Lower leg skin (tissue), 3 donors: ENCODE data around the gene CDAN1.

Experiments used
- CTCF ChIP-seq, 3 donors: fragments of 450-650 bp; IDR thresholded peaks; one replicate each; pipeline ENCODE4 v1.5.1; 2016; ENCODE audit warnings: antibody characterized with exemption in 3 of 3, mild to moderate bottlenecking in 3 of 3, moderate library complexity in 2 of 3
- POLR2A ChIP-seq, 2 donors: fragments of 450-650 bp; IDR thresholded peaks; one replicate each; pipeline ENCODE4 v1.6.1; 2016 to 2017; ENCODE audit warnings: antibody characterized with exemption in 2 of 2, mild to moderate bottlenecking in 1 of 2, moderate library complexity in 1 of 2

- TF ChIP-seq CTCF (IDR thresholded peaks at IDR 0.05) = no peak
- TF ChIP-seq POLR2A (IDR thresholded peaks at IDR 0.05) = no peak
These were observed 8.4 kb downstream of the CDAN1 start for GRCh38 chr15:42728560-42728959.
